Islet precursor cell (in vitro differentiated cells): ENCODE results near the gene FGF1.

Source experiments
- DNase-seq: peaks from one replicate; pipeline ENCODE4 v3.0.0-alpha.2; 2018

Gene FGF1

GRCh38 chr5:142640316-142641005, 45.4 kb downstream of the FGF1 start:
- peak; percentile 66 for DNase-seq

- DNase-seq = no peak
Measured at GRCh38 chr5:142639455-142639854, 46.4 kb downstream of the FGF1 start.

- no peak for DNase-seq
Measured at GRCh38 chr5:142637871-142638270, 48.0 kb downstream of the FGF1 start.

GRCh38 chr5:142636698-142637324, 49.1 kb downstream of the FGF1 start:
- DNase-seq = no peak

- DNase-seq = peak; percentile 82
Measured at GRCh38 chr5:142636093-142636492, 49.8 kb downstream of the FGF1 start.

- DNase-seq = no peak
Measured at GRCh38 chr5:142634216-142635011, 51.5 kb downstream of the FGF1 start.

- DNase-seq = no peak
Measured at GRCh38 chr5:142630927-142631539, 54.9 kb downstream of the FGF1 start.

- DNase-seq = no peak
Measured at GRCh38 chr5:142627383-142628217, 58.3 kb downstream of the FGF1 start.

- no peak for DNase-seq
Measured at GRCh38 chr5:142626786-142627185, 59.1 kb downstream of the FGF1 start.

GRCh38 chr5:142626099-142626498, 59.8 kb downstream of the FGF1 start:
- DNase-seq = no peak

GRCh38 chr5:142621227-142621626, 64.7 kb downstream of the FGF1 start:
- DNase-seq = no peak

- DNase-seq = no peak
Measured at GRCh38 chr5:142619815-142620214, 66.1 kb downstream of the FGF1 start.

GRCh38 chr5:142618130-142618523, 67.8 kb downstream of the FGF1 start:
- peak; percentile 83 for DNase-seq

GRCh38 chr5:142617416-142618129, 68.3 kb downstream of the FGF1 start:
- no peak for DNase-seq

- DNase-seq = no peak
Measured at GRCh38 chr5:142615948-142616347, 69.9 kb downstream of the FGF1 start.

GRCh38 chr5:142614054-142614453, 71.8 kb downstream of the FGF1 start:
- no peak for DNase-seq

GRCh38 chr5:142613271-142613671, 72.6 kb downstream of the FGF1 start:
- no peak for DNase-seq

- no peak for DNase-seq
Measured at GRCh38 chr5:142612494-142613270, 73.2 kb downstream of the FGF1 start.

- DNase-seq = peak; percentile 89
Measured at GRCh38 chr5:142611154-142611553, 74.7 kb downstream of the FGF1 start.

- no peak for DNase-seq
Measured at GRCh38 chr5:142610176-142611001, 75.5 kb downstream of the FGF1 start.
